ENCODE data around the gene AFAP1. TPM values are rescaled to one million over a fixed set of nuclear protein-coding genes. Genes with fewer than 3 reads are reported as not detected.

Gene AFAP1
- total RNA-seq, 1 donor from 2014 or later: 31.9 TPM

DNA sequence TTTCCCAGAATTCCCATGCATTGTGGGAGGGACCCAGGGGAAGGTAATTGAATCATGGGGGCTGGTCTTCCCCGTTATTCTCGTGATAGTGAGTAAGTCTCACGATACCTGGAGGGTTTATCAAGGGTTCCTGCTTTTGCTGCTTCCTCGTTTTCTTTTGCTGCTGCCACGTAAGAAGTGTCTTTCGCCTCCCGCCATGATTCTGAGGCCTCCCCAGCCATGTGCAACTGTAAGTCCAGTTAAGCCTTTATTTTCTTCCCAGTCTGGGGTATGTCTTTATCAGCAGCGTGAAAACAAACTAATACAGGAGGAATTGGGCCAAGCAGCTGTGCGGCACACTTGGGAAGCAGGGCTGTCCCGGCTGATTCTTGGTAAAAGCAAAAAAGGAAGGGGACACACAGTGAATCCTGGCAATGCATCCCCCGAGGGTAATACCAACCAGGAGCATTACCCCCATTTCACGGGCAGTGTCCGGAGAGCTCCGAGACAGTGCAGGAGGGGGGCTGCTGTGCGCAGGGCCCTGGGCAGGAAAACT is 185.7 kb downstream of the AFAP1 start:
- TF ChIP-seq, protein P1, sequence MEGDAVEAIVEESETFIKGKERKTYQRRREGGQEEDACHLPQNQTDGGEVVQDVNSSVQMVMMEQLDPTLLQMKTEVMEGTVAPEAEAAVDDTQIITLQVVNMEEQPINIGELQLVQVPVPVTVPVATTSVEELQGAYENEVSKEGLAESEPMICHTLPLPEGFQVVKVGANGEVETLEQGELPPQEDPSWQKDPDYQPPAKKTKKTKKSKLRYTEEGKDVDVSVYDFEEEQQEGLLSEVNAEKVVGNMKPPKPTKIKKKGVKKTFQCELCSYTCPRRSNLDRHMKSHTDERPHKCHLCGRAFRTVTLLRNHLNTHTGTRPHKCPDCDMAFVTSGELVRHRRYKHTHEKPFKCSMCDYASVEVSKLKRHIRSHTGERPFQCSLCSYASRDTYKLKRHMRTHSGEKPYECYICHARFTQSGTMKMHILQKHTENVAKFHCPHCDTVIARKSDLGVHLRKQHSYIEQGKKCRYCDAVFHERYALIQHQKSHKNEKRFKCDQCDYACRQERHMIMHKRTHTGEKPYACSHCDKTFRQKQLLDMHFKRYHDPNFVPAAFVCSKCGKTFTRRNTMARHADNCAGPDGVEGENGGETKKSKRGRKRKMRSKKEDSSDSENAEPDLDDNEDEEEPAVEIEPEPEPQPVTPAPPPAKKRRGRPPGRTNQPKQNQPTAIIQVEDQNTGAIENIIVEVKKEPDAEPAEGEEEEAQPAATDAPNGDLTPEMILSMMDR (IDR thresholded peaks at IDR 0.05; ENCODE audit: unreplicated experiment): no peak
- Mint-ChIP-seq H3K27ac (no peak overlapping the region), H3K4me1 (ENCODE audit: low read depth) (peaks cover 9% of the 10 kb centered on the region), H3K4me3 (ENCODE audit: low read depth) (no peak overlapping the region), H3K36me3 (ENCODE audit: insufficient read depth) (peaks cover 6% of the 10 kb centered on the region), H3K27me3 (no peaks in the 10 kb centered on the region), H3K9me3 (ENCODE audit: low read depth) (no peaks in the 10 kb centered on the region)
- no peak for DNase-seq (ENCODE audit: low spot score, unreplicated experiment)

- TF ChIP-seq, protein P1 (IDR thresholded peaks at IDR 0.05; ENCODE audit: unreplicated experiment): no peak
- peaks cover 9% of the 10 kb centered on the region for H3K4me1 Mint-ChIP-seq (ENCODE audit: low read depth)
- H3K4me3 Mint-ChIP-seq (ENCODE audit: low read depth): no peak overlapping the region
- H3K27ac Mint-ChIP-seq: no peak overlapping the region
- DNase-seq (ENCODE audit: low spot score, unreplicated experiment): no peak
- H3K36me3 Mint-ChIP-seq (ENCODE audit: insufficient read depth): peaks cover 4% of the 10 kb centered on the region
- H3K27me3 Mint-ChIP-seq: peaks cover 4% of the 10 kb centered on the region
- no peaks in the 10 kb centered on the region for H3K9me3 Mint-ChIP-seq (ENCODE audit: low read depth)
Measured at GRCh38 chr4:7753271-7753670, 186.4 kb downstream of the AFAP1 start.

GRCh38 chr4:7752649-7753048 is 187.0 kb downstream of the AFAP1 start:
- Mint-ChIP-seq H3K27me3 (peaks cover 6% of the 10 kb centered on the region), H3K4me3 (ENCODE audit: low read depth) (no peak overlapping the region)

DNA sequence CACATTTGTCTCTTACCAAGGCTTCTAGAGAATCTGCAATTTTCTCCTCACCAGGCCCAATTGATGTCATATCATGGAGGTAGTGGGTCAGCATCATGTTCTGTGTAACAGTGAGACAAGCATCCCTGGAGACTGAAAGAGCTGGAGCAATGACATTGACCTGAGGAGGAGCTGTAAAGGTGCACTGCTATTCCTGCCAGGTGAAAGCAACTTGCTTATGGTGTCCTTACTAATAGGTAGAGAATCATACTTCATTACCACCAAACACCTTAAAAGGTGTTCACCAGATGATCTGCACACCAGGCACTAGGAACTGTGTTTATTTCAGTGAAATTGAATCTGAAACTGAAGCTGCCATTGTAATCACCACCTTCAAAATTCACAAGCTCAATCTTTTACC is 188.7 kb downstream of the AFAP1 start:
- Mint-ChIP-seq H3K4me3 (ENCODE audit: low read depth) (no peak overlapping the region), H3K27me3 (peaks cover 11% of the 10 kb centered on the region), H3K27ac (no peak overlapping the region), H3K4me1 (ENCODE audit: low read depth) (peaks cover 3% of the 10 kb centered on the region), H3K9me3 (ENCODE audit: low read depth) (no peaks in the 10 kb centered on the region), H3K36me3 (ENCODE audit: insufficient read depth) (no peaks in the 10 kb centered on the region)
- TF ChIP-seq, protein P1 (IDR thresholded peaks at IDR 0.05; ENCODE audit: unreplicated experiment): no peak
- no peak for DNase-seq (ENCODE audit: low spot score, unreplicated experiment)

More at GRCh38 chr4:7752649-7753048, 187.0 kb downstream of the AFAP1 start:
- H3K9me3 Mint-ChIP-seq (ENCODE audit: low read depth): no peaks in the 10 kb centered on the region
- H3K36me3 Mint-ChIP-seq (ENCODE audit: insufficient read depth): peaks cover under 1% of the 10 kb centered on the region
- no peak for DNase-seq (ENCODE audit: low spot score, unreplicated experiment)
- H3K27ac Mint-ChIP-seq: no peak overlapping the region
- peaks cover 4% of the 10 kb centered on the region for H3K4me1 Mint-ChIP-seq (ENCODE audit: low read depth)
- TF ChIP-seq, protein P1 (IDR thresholded peaks at IDR 0.05; ENCODE audit: unreplicated experiment): no peak

- Mint-ChIP-seq H3K4me1 (ENCODE audit: low read depth) (peaks cover 3% of the 10 kb centered on the region), H3K27ac (no peak overlapping the region), H3K27me3 (peaks cover 11% of the 10 kb centered on the region), H3K36me3 (ENCODE audit: insufficient read depth) (no peaks in the 10 kb centered on the region), H3K4me3 (ENCODE audit: low read depth) (no peak overlapping the region), H3K9me3 (ENCODE audit: low read depth) (no peaks in the 10 kb centered on the region)
- TF ChIP-seq, protein P1 (IDR thresholded peaks at IDR 0.05; ENCODE audit: unreplicated experiment): no peak
- DNase-seq (ENCODE audit: low spot score, unreplicated experiment): no peak
Measured at GRCh38 chr4:7750523-7750922, 189.1 kb downstream of the AFAP1 start.
